HL-60/S4 treated with retinoic acid at 250 ng/mL for 4 days and 3 days (cell line): ENCODE data around the gene POR.

ENCODE experiments used
- in situ Hi-C: fragments of 300-500 bp; cut with MboI; formaldehyde crosslinking; loops from 2 replicates; pipeline ENCODE4 v1.7.0; 2022; ENCODE audit warnings: low sequenced_read_pairs

The POR gene

DNA sequence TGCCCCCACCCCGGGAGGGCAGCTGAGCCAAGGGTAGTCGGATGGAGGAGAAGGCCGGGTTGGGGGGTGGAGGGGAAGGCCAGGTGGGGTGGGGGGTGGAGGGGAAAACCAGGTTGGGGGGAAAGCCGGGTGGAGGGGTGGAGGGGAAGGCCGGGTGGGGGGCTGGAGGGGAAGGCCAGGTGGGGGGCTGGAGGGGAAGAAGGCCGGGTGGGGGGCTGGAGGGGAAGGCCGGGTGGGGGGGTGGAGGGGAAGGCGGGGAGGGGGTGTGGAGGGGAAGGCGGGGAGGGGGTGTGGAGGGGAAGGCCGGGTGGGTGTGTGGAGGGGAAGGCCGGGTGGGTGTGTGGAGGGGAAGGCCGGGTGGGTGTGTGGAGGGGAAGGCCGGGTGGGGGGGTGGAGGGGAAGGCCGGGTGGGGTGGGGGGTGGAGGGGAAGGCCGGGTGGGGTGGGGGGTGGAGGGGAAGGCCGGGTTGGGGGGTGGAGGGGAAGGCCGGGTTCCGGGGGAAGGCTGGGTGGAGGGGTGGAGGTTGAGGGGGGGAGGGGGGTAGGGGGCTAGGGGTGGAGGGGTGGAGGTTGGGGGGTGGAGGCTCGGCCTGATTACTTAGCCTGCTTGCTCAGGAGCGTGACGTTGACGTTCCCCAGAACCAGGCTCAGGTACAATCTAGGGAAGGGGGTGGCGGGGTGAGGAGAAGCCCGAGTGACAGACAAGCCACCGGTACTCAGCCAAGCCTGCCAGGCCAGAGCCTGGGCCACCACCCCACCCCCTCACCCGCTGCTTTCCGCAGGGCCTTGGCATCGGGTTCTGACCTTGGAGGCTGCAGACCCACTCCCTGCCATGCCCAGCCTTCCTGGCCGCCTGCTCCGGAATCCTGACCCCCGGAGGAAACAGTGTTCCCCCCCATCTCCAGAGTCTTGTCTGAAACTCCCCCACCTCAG lies 73.9 kb downstream of the POR start:
- in situ Hi-C loops: no loop called here

GRCh38 chr7:75989500-75990388 lies 74.8 kb downstream of the POR start:
- in situ Hi-C loops: no loop called here

GRCh38 chr7:75991531-75992082 lies 76.7 kb downstream of the POR start:
- in situ Hi-C loops: no loop called here

DNA sequence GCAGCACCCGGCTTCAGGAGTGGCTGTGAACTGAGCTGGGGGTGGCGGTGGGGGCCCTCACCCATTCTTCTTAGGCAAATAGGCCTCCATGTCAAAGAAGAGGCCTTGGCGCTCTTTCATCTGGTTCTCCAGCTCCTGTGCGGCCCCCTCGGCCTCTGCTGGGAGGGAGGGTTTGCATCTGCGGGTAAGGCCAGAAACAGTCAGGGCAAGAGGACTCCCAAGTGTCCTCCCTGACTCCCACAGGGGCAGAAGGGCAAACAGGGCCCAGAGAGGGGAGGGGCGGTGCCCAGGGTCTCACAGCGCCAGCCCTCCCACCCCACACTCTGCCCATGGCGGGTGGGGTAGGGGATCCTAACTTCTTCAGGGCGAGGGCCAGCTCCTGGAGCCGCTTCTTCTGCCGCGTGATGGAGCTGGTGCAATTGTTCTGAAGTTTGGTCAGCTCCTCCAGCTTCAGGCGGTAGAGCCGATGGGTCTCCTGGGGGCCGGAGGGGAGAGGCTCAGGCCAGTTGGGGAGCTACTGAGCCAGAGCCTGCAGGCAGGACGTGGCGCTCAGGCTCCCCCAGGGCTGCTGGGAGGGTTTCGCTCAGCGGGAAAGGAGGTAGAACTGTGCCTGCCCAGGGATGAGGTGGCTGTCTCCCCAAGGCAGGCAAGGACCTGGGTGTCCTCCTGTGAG lies 77.3 kb downstream of the POR start:
- in situ Hi-C loops: no loop called here

GRCh38 chr7:75993689-75994387 lies 78.9 kb downstream of the POR start:
- in situ Hi-C loops: no loop called here

DNA sequence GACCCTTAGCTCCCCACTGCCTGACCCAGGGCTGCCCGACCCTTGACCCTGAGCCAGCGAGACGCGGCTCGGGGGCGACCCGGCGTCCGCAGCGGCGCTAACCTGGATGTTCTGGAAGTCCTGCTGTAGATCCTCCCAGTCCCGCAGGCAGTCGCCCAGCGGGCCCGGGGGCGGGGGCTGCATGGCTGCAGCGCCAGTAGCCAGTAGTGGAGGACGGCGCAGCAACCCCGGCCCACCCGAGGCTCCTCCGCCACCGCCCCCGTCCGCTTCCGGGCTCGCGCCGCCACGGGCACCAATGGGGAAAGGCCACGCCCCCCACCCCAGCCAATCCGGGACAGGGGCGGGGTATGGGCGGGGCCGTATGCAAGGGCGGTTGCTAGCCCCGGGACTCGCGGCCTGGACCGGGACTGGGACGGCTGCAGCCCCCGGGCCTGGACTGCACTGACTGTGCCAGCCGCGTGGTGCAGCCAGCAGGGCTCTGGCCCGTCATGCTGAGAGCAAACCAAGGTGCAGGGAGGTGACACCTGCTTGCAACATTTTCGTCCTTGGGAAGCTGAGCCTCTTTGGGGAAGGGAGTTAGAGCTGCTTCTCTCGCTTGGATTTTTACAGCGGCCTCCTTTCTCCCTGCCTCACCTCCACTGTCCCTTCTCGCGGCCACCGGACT lies 79.6 kb downstream of the POR start, which contains the start of gene TMEM120A:
Gene TMEM120A, minus strand, starts transcription at position 208 of the 664 bp plus-strand sequence. Its CDS starts 25 bp downstream, at position 183.
- in situ Hi-C loops: no loop called here

- in situ Hi-C loops: no loop called here
Measured at GRCh38 chr7:75995052-75995471, 80.1 kb downstream of the POR start.

DNA sequence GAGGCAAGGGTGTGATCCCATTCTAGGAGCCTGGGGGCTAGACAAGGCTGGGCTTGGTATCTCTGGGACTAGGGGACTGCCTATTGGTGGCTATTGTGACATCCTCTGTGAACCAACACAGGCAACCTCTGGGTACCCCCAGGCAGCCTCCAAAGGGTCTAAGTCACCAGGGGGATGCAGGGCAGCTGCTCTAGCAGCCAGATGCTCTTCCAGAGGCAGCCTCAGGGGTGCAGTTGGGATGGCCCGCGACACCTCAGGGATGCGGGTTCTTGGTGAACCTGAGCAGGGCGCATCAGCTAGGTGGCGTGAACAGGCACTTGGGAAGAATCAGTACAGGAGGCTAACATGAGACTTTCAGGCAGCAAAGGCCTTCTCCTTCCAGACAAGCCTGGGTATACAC lies 81.0 kb downstream of the POR start:
- in situ Hi-C loops: no loop called here

- in situ Hi-C loops: no loop called here
Measured at GRCh38 chr7:75996476-75996875, 81.5 kb downstream of the POR start.

DNA sequence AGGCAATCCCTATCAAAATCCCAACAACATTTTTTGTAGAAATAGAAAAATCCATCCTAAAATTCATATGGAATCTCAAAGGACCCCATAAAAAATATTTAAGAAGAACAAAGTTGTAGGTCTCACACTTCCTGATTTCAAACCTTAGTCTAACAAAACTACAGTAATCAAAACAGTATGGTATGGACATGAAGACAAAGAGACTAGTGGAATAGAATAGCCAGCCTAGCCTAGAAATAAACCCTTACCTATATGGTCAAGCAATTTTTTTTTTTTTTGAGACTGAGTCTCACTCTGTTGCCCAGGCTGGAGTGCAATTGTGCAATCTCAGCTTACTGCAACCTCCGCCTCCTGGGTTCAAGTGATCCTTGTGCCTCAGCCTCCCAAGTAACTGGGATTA lies 83.1 kb downstream of the POR start:
- in situ Hi-C loops: no loop called here

- in situ Hi-C loops: loop anchor here (25.0 kb wide), 1 partner anchor 363 kb away; no protein-coding TSS in a partner anchor
Measured at GRCh38 chr7:76000566-76000965, 85.6 kb downstream of the POR start.

DNA sequence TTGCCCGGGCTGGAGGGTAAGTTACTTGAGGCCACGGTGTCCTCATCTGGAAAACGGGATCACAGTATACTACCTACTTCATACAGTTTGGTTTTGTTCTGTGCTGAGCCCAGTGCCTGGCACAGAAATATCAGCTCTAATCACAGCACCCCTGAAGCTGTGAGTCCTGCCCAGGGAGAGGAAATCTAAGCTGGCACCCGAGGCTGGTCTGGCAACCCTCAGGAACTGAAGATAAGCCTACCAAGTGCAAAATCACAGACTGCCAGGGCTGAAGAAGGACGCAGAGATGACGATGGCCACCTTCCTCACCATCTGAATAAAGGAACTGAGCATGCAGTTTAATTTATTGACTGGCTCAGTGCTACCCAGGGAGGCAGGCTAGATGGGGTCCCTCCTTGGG lies 87.2 kb downstream of the POR start:
- in situ Hi-C loops: loop anchor here (25.0 kb wide), 1 partner anchor 365 kb away; no protein-coding TSS in a partner anchor

DNA sequence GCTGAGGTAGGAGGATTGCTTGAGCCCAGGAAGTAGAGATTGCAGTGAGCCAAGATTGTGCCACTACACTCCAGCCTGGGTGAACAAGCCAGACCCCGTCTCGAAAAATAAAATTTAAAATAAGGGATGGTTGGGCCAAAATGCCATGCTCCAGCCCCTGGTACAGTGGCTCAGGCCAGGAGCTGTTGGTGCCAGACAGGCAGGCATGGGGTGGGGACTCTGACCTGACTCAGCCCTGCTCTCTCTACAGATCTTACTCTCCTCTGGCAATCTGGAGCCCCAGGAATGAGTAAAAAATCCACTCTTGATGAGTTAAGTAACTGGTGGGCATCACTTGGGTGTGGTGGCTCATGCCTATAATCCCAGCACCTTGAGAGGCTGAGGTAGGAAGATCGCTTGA lies 87.9 kb downstream of the POR start:
- in situ Hi-C loops: loop anchor here (25.0 kb wide), 1 partner anchor 366 kb away; no protein-coding TSS in a partner anchor

- in situ Hi-C loops: loop anchor here (25.0 kb wide), 1 partner anchor 366 kb away; no protein-coding TSS in a partner anchor
Measured at GRCh38 chr7:76003351-76003750, 88.4 kb downstream of the POR start.

DNA sequence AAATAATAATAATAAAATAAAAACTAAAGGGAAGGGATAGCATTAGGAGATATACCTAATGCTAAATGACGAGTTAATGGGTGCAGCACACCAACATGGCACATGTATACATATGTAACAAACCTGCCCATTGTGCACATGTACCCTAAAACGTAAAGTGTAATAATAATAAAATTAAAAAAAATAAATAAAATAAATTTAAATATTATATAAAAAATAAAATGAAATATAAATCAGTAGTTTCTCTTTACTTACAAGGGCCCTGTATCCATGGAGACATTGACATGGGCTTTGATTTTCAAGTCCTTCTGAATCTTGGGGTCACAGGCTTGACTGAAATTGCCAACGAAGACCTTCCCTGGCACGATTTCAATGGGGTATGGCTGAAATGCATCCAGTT lies 90.0 kb downstream of the POR start:
- in situ Hi-C loops: loop anchor here (25.0 kb wide), 1 partner anchor 368 kb away; no protein-coding TSS in a partner anchor

GRCh38 chr7:76008156-76008687 lies 93.3 kb downstream of the POR start:
- in situ Hi-C loops: loop anchor here (25.0 kb wide), 1 partner anchor 371 kb away; no protein-coding TSS in a partner anchor

DNA sequence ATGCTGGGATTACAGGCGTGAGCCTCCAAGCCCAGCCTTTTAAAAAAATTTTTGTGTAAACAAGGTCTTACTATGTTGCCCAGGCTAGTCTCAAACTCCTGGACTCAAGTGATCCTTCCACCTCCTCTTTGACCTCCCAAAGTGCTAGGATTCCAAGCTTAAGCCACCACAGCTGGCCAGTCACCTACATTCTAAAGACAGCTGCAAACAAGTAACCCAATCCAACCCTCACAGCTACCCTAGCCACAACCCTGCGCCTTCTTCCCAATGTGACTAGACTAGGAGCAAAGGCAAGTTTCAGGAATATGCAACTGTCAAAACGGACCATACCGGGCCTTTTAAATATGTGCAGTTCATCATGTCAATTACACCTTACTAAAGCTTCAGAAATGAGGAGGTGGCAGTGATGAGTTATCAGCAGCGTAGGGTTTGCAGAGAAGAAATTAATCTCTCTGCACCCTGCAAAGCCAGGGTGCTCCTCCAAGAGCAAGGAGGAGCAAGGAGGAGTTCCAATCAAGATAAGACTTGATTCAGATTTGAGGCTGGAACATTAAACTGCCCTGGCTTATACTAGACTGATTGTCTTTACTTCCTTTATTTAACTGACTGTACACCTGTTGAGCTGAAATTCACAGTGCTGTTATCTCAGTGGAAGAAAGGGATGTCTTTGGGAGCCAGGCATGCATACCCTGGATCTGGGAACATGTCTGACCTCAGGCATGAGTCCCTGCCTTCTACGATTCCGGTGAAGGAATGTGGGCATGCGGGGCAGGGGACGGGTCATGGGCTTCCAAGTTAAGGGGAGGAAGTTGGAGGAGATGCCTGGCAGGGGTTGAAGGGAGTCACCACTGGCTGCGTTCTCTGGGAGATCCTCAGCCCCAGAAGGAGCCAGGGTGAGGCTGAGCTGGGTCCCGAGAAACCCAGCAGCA lies 95.0 kb downstream of the POR start:
- in situ Hi-C loops: loop anchor here (25.0 kb wide), 1 partner anchor 373 kb away; no protein-coding TSS in a partner anchor

GRCh38 chr7:76011442-76011861 lies 96.5 kb downstream of the POR start:
- in situ Hi-C loops: loop anchor here (25.0 kb wide), 1 partner anchor 374 kb away; no protein-coding TSS in a partner anchor
